ENCODE results near the gene MED19.
A peak's percentile ranks its signal among the peaks of the same experiment; 100 is the strongest.

Gene MED19

GRCh38 chr11:57711414-57712255 lies at the start of gene MED19:
MED19 (minus strand) TSS chr11:57712215; CDS start chr11:57712179, 36 bp downstream.
- peak within 1 kb of the TSS; percentile 87 for H3K4me2 ChIP-seq (ENCODE audit: low read depth, low read length, poor library complexity, severe bottlenecking)
- TF ChIP-seq EZH2phosphoT487 (conservative IDR thresholded peaks at IDR 0.05; ENCODE audit: low read length) (no peak), CTCF (IDR thresholded peaks at IDR 0.05; ENCODE audit: insufficient read depth, low read length, poor library complexity, severe bottlenecking) (no peak)
- no peaks in the 10 kb centered on the region for H3K36me3 ChIP-seq (ENCODE audit: low read length)
- no peaks in the 10 kb centered on the region for H4K20me1 ChIP-seq (ENCODE audit: low read depth, low read length)
- peak within 1 kb of the TSS; percentile 60 for H3K27ac ChIP-seq (ENCODE audit: low read depth, low read length)
- peak within 1 kb of the TSS; percentile 87 for H2AFZ ChIP-seq (ENCODE audit: low read depth, low read length, severe bottlenecking)
- H3K9ac ChIP-seq (ENCODE audit: low read length) = peak within 1 kb of the TSS; percentile 90
- peak within 1 kb of the TSS; percentile 97 for H3K4me3 ChIP-seq (ENCODE audit: insufficient read depth, low read length, poor library complexity, severe bottlenecking)
- H3K27me3 ChIP-seq (ENCODE audit: low read length) = no peaks in the 10 kb centered on the region
- no peaks in the 10 kb centered on the region for H3K9me3 ChIP-seq (ENCODE audit: insufficient read depth, low read length)
- peaks cover 53% of the 10 kb centered on the region for H3K79me2 ChIP-seq (ENCODE audit: insufficient read depth, low read length)
- no peaks in the 10 kb centered on the region for H3K9me2 ChIP-seq (replicated peaks; ENCODE audit: insufficient read depth, low read length)
- no peaks in the 10 kb centered on the region; the same call in 1 of the 2 replicates for H3F3A ChIP-seq (ENCODE audit: insufficient read depth)

- no peaks in the 10 kb centered on the region for H3K36me3 ChIP-seq (ENCODE audit: low read length)
These were observed 46.2 kb upstream of the MED19 start for GRCh38 chr11:57758174-57758573.

GRCh38 chr11:57752954-57753353 lies 40.9 kb upstream of the MED19 start:
- H3K27me3 ChIP-seq (ENCODE audit: low read length) = no peaks in the 10 kb centered on the region
- no peaks in the 10 kb centered on the region for H4K20me1 ChIP-seq (ENCODE audit: low read depth, low read length)
- H3K27ac ChIP-seq (ENCODE audit: low read depth, low read length) = no peak overlapping the region
- peaks cover 5% of the 10 kb centered on the region for H3F3A ChIP-seq (ENCODE audit: insufficient read depth)
- no peak overlapping the region for H3K4me3 ChIP-seq (ENCODE audit: insufficient read depth, low read length, poor library complexity, severe bottlenecking)
- H3K79me2 ChIP-seq (ENCODE audit: insufficient read depth, low read length) = no peaks in the 10 kb centered on the region
- no peaks in the 10 kb centered on the region for H3K9me2 ChIP-seq (replicated peaks; ENCODE audit: insufficient read depth, low read length)
- no peaks in the 10 kb centered on the region for H3K36me3 ChIP-seq (ENCODE audit: low read length)
- no peak overlapping the region for H3K4me2 ChIP-seq (ENCODE audit: low read depth, low read length, poor library complexity, severe bottlenecking)
- no peak overlapping the region for H3K9ac ChIP-seq (ENCODE audit: low read length)
- H2AFZ ChIP-seq (ENCODE audit: low read depth, low read length, severe bottlenecking) = no peak overlapping the region
- no peaks in the 10 kb centered on the region for H3K9me3 ChIP-seq (ENCODE audit: insufficient read depth, low read length)
- TF ChIP-seq EZH2phosphoT487 (conservative IDR thresholded peaks at IDR 0.05; ENCODE audit: low read length) (no peak), CTCF (IDR thresholded peaks at IDR 0.05; ENCODE audit: insufficient read depth, low read length, poor library complexity, severe bottlenecking) (no peak)

More at GRCh38 chr11:57758174-57758573, 46.2 kb upstream of the MED19 start:
- Histone ChIP-seq H3K27ac (ENCODE audit: low read depth, low read length) (no peak overlapping the region), H3K4me2 (ENCODE audit: low read depth, low read length, poor library complexity, severe bottlenecking) (no peak overlapping the region), H3F3A (ENCODE audit: insufficient read depth) (no peaks in the 10 kb centered on the region), H3K27me3 (ENCODE audit: low read length) (no peaks in the 10 kb centered on the region), H3K9me3 (ENCODE audit: insufficient read depth, low read length) (no peaks in the 10 kb centered on the region), H3K79me2 (ENCODE audit: insufficient read depth, low read length) (no peaks in the 10 kb centered on the region), H3K9me2 (replicated peaks; ENCODE audit: insufficient read depth, low read length) (no peaks in the 10 kb centered on the region), H3K9ac (ENCODE audit: low read length) (no peak overlapping the region), H4K20me1 (ENCODE audit: low read depth, low read length) (no peaks in the 10 kb centered on the region), H3K4me3 (ENCODE audit: insufficient read depth, low read length, poor library complexity, severe bottlenecking) (no peak overlapping the region), H2AFZ (ENCODE audit: low read depth, low read length, severe bottlenecking) (no peak overlapping the region)
- TF ChIP-seq CTCF (IDR thresholded peaks at IDR 0.05; ENCODE audit: insufficient read depth, low read length, poor library complexity, severe bottlenecking) (no peak), EZH2phosphoT487 (conservative IDR thresholded peaks at IDR 0.05; ENCODE audit: low read length) (no peak)

Measured in SU-DHL-6 (cell line).